SK-N-SH (cell line): ENCODE data around the gene IL22RA1.

Experiments used
- CHD2 ChIP-seq: fragments of 150-350 bp; IDR thresholded peaks from 2 replicates; pipeline ENCODE4 v1.6.1; 2018; ENCODE audit warnings: low read length; ENCODE audit not compliant: partially characterized antibody
- CTCF ChIP-seq: fragments of 200-600 bp; sonication (generic); IDR thresholded peaks from 2 replicates; pipeline ENCODE4 v1.6.1; 2017; ENCODE audit warnings: antibody characterized with exemption, mild to moderate bottlenecking, moderate library complexity
- MAX ChIP-seq: IDR thresholded peaks from 2 replicates; pipeline ENCODE4 v1.4.0; 2012; ENCODE audit warnings: low read depth
- NRF1 ChIP-seq: IDR thresholded peaks from 2 replicates; pipeline ENCODE4 v1.6.1; 2012; ENCODE audit warnings: low read depth, mild to moderate bottlenecking, low read length
- RCOR1 ChIP-seq: fragments of 150-350 bp; IDR thresholded peaks from 2 replicates; pipeline ENCODE4 v1.6.1; 2017; ENCODE audit warnings: antibody characterized with exemption, low read length
- SIN3A ChIP-seq: IDR thresholded peaks from 2 replicates; pipeline ENCODE4 v1.6.1; 2012; ENCODE audit warnings: low read depth, mild to moderate bottlenecking, low read length, moderate library complexity, borderline replicate concordance
- TEAD4 ChIP-seq: IDR thresholded peaks from 2 replicates; pipeline ENCODE4 v1.4.0; 2012; ENCODE audit warnings: mild to moderate bottlenecking, borderline replicate concordance; ENCODE audit not compliant: insufficient read depth

GRCh38 chr1:24096739-24097103, 46.2 kb downstream of the IL22RA1 start:
- TF ChIP-seq CHD2 (no peak), CTCF (no peak), TEAD4 (no peak), RCOR1 (no peak), SIN3A (no peak), NRF1 (no peak), MAX (no peak)
